ENCODE measurements around the gene JCAD. TPM values are rescaled to one million over a fixed set of nuclear protein-coding genes. Genes with fewer than 3 reads are reported as not detected.

JCAD gene
- polyA plus RNA-seq, 1 of the 3 experiments (the other 2 are of a cell fraction): 19.0 TPM

GRCh38 chr10:29969255-29970011 lies 90.0 kb downstream of the JCAD start:
- H3K27ac ChIP-seq (ENCODE audit: low read depth in 2 of 2, low read length in 1 of 2): no peak overlapping the region
- H3F3A ChIP-seq (replicated peaks; ENCODE audit: insufficient read depth): no peaks in the 10 kb centered on the region
- no peaks in the 10 kb centered on the region for H3K79me2 ChIP-seq (ENCODE audit: insufficient read depth)
- H3K4me3 ChIP-seq (ENCODE audit: low read depth in 2 of 2, low read length in 1 of 2): no peak overlapping the region
- DNase-seq: peak; percentile 60
- ChIA-PET POLR2A (no interaction called here), CTCF (interaction anchor here (1.0 kb wide), 1 partner anchor 390 kb away, joined by 3 read pairs; no protein-coding TSS in a partner anchor)
- no peaks in the 10 kb centered on the region for H3K9me2 ChIP-seq
- no peaks in the 10 kb centered on the region for H4K20me1 ChIP-seq (ENCODE audit: insufficient read depth)
- no peak overlapping the region for H3K4me2 ChIP-seq
- no peak overlapping the region for H3K9ac ChIP-seq
- no peaks in the 10 kb centered on the region for H3K27me3 ChIP-seq (ENCODE audit: insufficient read depth)
- 87% methylated on average over 12 of the region's 12 CpGs for WGBS (ENCODE audit: low lambda C conversion rate)
- H3K4me1 ChIP-seq (ENCODE audit: control insufficient read depth in 1 of 2, insufficient read depth in 2 of 2, low read depth in 1 of 2, low read length in 1 of 2): peaks cover 5 to 10% of the 10 kb centered on the region in 2 experiments; a peak in 2 of 4 replicates
- no peak overlapping the region for H2AFZ ChIP-seq (ENCODE audit: low read depth)
- TF ChIP-seq POLR2AphosphoS5 (IDR thresholded peaks at IDR 0.05; ENCODE audit: low read depth, low read length) (no peak), RCOR1 (IDR thresholded peaks at IDR 0.05; ENCODE audit: low read length) (0 out of 2 replicates have a peak, but pooled peaks have one; percentile 36), EP300 (IDR thresholded peaks at IDR 0.05; ENCODE audit: borderline replicate concordance in 1 of 2, low read depth in 1 of 2, low read length in 1 of 2) (peak in 1 of 2 experiments; percentile 47; a peak in 1 of 4 replicates), FOSL2 (IDR thresholded peaks at IDR 0.05; ENCODE audit: borderline replicate concordance, low read depth) (no peak)
- no peaks in the 10 kb centered on the region for H3K9me3 ChIP-seq
- no peaks in the 10 kb centered on the region for H3K36me3 ChIP-seq (replicated peaks in 1 of 2; ENCODE audit: control insufficient read depth in 1 of 2, insufficient read depth in 2 of 2, low read length in 1 of 2)

- no peak for TF ChIP-seq POLR2AphosphoS5 (IDR thresholded peaks at IDR 0.05; ENCODE audit: low read depth, low read length)
- no peak for TF ChIP-seq RAD21 (IDR thresholded peaks at IDR 0.05; ENCODE audit: low read length)
- TF ChIP-seq RXRA (IDR thresholded peaks at IDR 0.05; ENCODE audit: borderline replicate concordance, low read depth): no peak
- TF ChIP-seq PBX3 (IDR thresholded peaks at IDR 0.05): no peak
- TF ChIP-seq JUND (IDR thresholded peaks at IDR 0.05): no peak
- TF ChIP-seq MXI1 (IDR thresholded peaks at IDR 0.05; ENCODE audit: low read depth, low read length): no peak
- no peak for TF ChIP-seq EZH2phosphoT487 (IDR thresholded peaks at IDR 0.05; ENCODE audit: borderline replicate concordance, low read depth)
- TF ChIP-seq, protein P1, sequence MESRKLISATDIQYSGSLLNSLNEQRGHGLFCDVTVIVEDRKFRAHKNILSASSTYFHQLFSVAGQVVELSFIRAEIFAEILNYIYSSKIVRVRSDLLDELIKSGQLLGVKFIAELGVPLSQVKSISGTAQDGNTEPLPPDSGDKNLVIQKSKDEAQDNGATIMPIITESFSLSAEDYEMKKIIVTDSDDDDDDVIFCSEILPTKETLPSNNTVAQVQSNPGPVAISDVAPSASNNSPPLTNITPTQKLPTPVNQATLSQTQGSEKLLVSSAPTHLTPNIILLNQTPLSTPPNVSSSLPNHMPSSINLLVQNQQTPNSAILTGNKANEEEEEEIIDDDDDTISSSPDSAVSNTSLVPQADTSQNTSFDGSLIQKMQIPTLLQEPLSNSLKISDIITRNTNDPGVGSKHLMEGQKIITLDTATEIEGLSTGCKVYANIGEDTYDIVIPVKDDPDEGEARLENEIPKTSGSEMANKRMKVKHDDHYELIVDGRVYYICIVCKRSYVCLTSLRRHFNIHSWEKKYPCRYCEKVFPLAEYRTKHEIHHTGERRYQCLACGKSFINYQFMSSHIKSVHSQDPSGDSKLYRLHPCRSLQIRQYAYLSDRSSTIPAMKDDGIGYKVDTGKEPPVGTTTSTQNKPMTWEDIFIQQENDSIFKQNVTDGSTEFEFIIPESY (IDR thresholded peaks at IDR 0.05; ENCODE audit: borderline replicate concordance, low read depth): no peak
- no peak for TF ChIP-seq IRF3 (IDR thresholded peaks at IDR 0.05; ENCODE audit: low read depth, low read length)
- no peak for TF ChIP-seq FOSL2 (IDR thresholded peaks at IDR 0.05; ENCODE audit: borderline replicate concordance, low read depth)
- no peak for TF ChIP-seq FOXM1 (IDR thresholded peaks at IDR 0.05; ENCODE audit: low read depth)
- no peak for TF ChIP-seq MAX (IDR thresholded peaks at IDR 0.05; ENCODE audit: low read depth)
- no peak for TF ChIP-seq CHD2 (IDR thresholded peaks at IDR 0.05; ENCODE audit: low read length, partially characterized antibody)
- Histone ChIP-seq H3F3A (replicated peaks; ENCODE audit: insufficient read depth) (no peaks in the 10 kb centered on the region), H3K36me3 (replicated peaks in 1 of 2; ENCODE audit: control insufficient read depth in 1 of 2, insufficient read depth in 2 of 2, low read length in 1 of 2) (no peaks in the 10 kb centered on the region), H3K9me3 (no peaks in the 10 kb centered on the region), H2AFZ (ENCODE audit: low read depth) (peak overlapping the region; percentile 71), H3K9ac (no peak overlapping the region), H3K79me2 (ENCODE audit: insufficient read depth) (no peaks in the 10 kb centered on the region), H4K20me1 (ENCODE audit: insufficient read depth) (no peaks in the 10 kb centered on the region), H3K27ac (ENCODE audit: low read depth in 2 of 2, low read length in 1 of 2) (peak overlapping the region in 1 of 2 experiments; percentile 7; a peak in 1 of 4 replicates), H3K4me3 (ENCODE audit: low read depth in 2 of 2, low read length in 1 of 2) (no peak overlapping the region), H3K27me3 (ENCODE audit: insufficient read depth) (no peaks in the 10 kb centered on the region), H3K4me1 (ENCODE audit: control insufficient read depth in 1 of 2, insufficient read depth in 2 of 2, low read depth in 1 of 2, low read length in 1 of 2) (peaks cover 5 to 10% of the 10 kb centered on the region in 2 experiments; a peak in 2 of 4 replicates), H3K9me2 (no peaks in the 10 kb centered on the region), H3K4me2 (0 out of 2 replicates have a peak overlapping the region, but pooled peaks have one; percentile 4)
- ChIA-PET POLR2A (no interaction called here), CTCF (interaction anchor here (1.0 kb wide), 1 partner anchor 34 kb away, joined by 4 read pairs; no protein-coding TSS in a partner anchor)
- WGBS (ENCODE audit: low lambda C conversion rate): 65% methylated on average over 3 of the region's 3 CpGs
- DNase-seq: no peak
These were observed 90.8 kb downstream of the JCAD start for GRCh38 chr10:29968585-29968984.
